Fibroblast of villous mesenchyme (primary cell): ENCODE results near the gene ATP9A. TPM values are rescaled to one million over a fixed set of nuclear protein-coding genes. Genes with fewer than 3 reads are reported as not detected.

Experiments
- DNase-seq: peaks from one replicate; pipeline ENCODE4 v3.0.0-alpha.2; 2010; ENCODE audit warnings: low read depth
- H3K4me3 ChIP-seq: 2 replicates; pipeline ENCODE4 v1.5.1; 2011; ENCODE audit warnings: low read depth, mild to moderate bottlenecking, low read length
- CTCF ChIP-seq: IDR thresholded peaks from 2 replicates; pipeline ENCODE4 v1.5.1; 2012; ENCODE audit warnings: low read depth, mild to moderate bottlenecking, low read length; ENCODE audit not compliant: insufficient read depth
- total RNA-seq: library from RNA; depleted of rRNA; stranded (reverse); fragments of >200 nt; gene quantifications from 2 replicates; pipeline ENCODE4 v1.2.3, GENCODE V29; 2012

Gene ATP9A
- total RNA-seq, 1 donor: 6.9 TPM

- no peak for TF ChIP-seq CTCF
- no peak for DNase-seq
- H3K4me3 ChIP-seq: no peak overlapping the region
These were observed 147.8 kb downstream of the ATP9A start for GRCh38 chr20:51620432-51620831.

GRCh38 chr20:51616060-51616459 lies 152.1 kb downstream of the ATP9A start:
- TF ChIP-seq CTCF: no peak
- no peak for DNase-seq
- H3K4me3 ChIP-seq: no peak overlapping the region

- DNase-seq: no peak
- TF ChIP-seq CTCF: no peak
- no peak overlapping the region for H3K4me3 ChIP-seq
These were observed 153.5 kb downstream of the ATP9A start for GRCh38 chr20:51614687-51615086.

- H3K4me3 ChIP-seq: no peak overlapping the region
- TF ChIP-seq CTCF: no peak
- no peak for DNase-seq
These were observed 154.6 kb downstream of the ATP9A start for GRCh38 chr20:51613580-51613979.

GRCh38 chr20:51612896-51613295 lies 155.3 kb downstream of the ATP9A start:
- no peak overlapping the region for H3K4me3 ChIP-seq
- TF ChIP-seq CTCF: no peak
- no peak for DNase-seq

GRCh38 chr20:51611625-51611890 lies 156.6 kb downstream of the ATP9A start:
- no peak for DNase-seq
- H3K4me3 ChIP-seq: no peak overlapping the region
- TF ChIP-seq CTCF: no peak

- DNase-seq: no peak
- no peak overlapping the region for H3K4me3 ChIP-seq
- no peak for TF ChIP-seq CTCF
These were observed 157.2 kb downstream of the ATP9A start for GRCh38 chr20:51610761-51611624.
